ENCODE measurements around the gene SCRT2. TPM values are rescaled to one million over a fixed set of nuclear protein-coding genes. Genes with fewer than 3 reads are reported as not detected.
"Not testable (repeated sequence)": the region's sequence is repeated elsewhere in the genome, so short reads cannot be mapped to it uniquely, and the experiment has no call there.

Gene SCRT2
- total RNA-seq, 1 experiment from 2014 or later: not detected

DNA sequence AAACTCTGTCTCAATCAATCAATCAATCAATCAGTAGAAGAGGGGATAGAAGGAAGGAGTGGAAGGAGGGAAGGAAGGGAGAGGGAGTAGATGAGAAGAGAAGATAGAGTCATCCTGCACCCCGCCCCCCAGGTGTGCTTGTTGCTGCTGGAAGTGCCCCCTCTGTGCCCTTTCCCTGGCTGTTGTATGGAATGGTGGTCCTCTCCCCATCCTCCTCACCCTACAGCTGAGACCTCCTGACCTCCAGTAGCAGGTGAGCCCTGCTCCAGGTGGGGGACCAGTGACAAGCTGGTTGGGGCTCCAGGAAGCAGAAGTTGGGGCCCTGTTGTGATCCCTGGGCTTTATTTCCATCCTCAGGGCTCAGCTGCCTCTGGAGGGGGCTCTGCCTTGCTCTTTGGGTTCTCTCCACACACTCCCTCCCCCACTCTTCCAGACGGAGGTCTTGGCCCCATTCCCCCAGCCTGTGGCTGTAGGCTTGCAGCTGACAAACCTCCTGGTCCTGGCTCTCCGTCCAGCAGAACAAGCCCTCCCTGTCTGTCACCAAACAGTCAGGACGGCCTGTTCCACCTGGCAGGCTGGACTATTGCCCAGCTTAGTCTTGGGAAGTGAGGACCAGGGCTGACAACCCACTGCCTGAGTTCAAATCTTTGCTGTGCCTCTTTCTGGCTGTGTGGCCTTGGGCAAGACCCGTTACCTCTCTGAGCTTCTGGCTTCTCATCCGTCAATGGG lies 26.0 kb upstream of the SCRT2 start:
- no peak for DNase-seq (ENCODE audit: low read depth)

- DNase-seq (ENCODE audit: low read depth): no peak
These were observed 24.3 kb upstream of the SCRT2 start for GRCh38 chr20:699811-700338.

DNA sequence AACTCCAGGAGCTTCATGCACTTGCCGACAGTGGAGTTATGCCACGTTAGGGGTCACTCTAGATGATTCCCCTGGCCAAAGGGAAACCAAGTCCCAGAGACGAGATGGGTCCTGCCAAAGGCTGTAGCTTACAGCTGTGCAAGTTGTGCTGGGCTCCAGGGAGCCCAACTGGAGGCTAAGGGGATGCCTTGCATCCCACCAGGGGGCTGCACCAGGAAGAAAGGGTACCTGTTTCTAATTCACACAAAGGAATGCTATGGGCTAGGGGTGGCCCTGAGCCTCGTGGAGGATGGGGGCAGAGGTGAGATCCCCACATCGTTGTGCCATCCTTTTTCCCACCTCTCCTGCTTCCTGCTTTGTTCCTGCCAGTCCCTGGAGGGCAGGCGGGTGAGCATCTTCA lies 23.7 kb upstream of the SCRT2 start:
- DNase-seq (ENCODE audit: low read depth): no peak

DNA sequence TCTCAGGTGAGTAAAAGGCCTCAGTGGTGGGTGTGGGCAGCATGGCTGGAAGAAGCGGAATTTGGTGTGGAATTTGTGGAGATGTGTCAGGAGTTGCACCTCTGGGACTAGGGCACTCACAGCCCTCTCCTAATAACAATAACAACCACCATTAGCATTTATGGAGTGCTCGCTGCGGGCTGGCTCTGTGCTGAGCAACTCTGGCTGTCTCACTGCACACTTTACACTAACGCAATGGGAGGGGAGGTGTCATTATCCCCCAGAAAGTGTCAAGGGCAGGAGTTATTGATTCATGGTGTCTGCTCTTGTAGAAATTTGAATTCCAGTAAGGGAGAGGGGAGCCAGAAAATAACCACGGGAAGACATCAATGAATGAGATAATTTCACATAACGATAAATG lies 22.7 kb upstream of the SCRT2 start:
- no peak for DNase-seq (ENCODE audit: low read depth)

GRCh38 chr20:697826-698225 lies 22.2 kb upstream of the SCRT2 start:
- DNase-seq (ENCODE audit: low read depth): no peak

- DNase-seq (ENCODE audit: low read depth): no peak
These were observed 19.7 kb upstream of the SCRT2 start for GRCh38 chr20:695165-695866.

- no peak for DNase-seq (ENCODE audit: low read depth)
These were observed 18.9 kb upstream of the SCRT2 start for GRCh38 chr20:694496-694895.

DNA sequence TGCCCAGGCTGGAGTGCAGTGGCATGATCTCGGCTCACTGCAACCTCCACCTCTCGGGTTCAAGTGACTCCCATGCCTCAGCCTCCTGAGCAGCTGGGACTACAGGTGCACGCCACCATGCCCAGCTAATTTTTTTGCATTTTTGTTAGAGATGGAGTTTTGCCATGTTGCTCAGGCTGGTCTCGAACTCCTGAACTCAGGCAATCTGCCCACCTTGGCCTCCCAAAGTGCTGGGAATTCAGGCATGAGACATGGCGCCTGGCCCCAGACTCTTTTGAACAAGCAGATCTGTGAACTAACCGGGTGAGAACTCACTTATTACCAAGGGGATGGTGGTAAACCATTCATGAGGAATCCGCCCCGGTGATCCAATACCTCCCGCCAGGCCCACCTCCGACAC lies 18.2 kb upstream of the SCRT2 start:
- DNase-seq (ENCODE audit: low read depth): not testable (repeated sequence)

- no peak for DNase-seq (ENCODE audit: low read depth)
These were observed 16.4 kb upstream of the SCRT2 start for GRCh38 chr20:692044-692443.

DNA sequence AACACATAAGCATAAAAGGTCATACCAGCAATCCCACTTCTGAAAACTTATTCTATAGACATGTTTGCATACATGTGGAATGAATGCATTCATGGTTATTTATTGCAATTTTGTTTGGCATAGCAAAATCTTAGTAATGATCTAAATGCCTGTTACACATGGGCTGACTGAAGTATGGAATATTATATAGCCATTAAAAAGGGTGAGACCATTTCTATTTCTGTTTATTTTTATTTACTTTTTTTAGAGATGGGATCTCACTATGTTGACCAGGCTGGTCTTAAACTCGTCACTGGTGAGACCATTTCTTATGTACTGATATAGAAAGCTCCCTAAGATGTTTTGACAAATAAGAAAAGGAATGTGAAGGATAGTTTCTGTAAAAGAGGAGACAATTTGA lies 14.3 kb upstream of the SCRT2 start:
- DNase-seq (ENCODE audit: low read depth): no peak

DNA sequence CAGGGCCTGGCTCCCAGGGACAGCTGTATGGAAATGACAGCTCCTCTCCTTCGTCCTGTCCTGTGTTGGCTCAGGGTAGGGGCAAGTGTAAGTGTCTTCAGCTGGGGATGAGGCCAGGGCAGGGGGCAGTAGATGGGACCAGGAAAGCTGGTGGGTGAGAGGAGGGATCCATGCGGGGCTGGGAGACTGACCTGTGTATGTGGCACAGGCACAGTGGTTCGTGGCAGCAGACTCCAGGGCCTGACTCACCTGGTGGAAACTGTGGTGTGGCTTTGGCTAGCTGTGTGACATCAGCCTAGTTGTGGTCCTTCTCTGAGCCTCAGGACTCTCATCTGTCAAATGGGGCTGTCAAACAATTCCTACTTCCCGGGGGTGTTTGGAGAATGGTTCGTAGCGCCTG lies 13.7 kb upstream of the SCRT2 start:
- no peak for DNase-seq (ENCODE audit: low read depth)

GRCh38 chr20:688809-689212 lies 13.2 kb upstream of the SCRT2 start:
- peak; percentile 2 for DNase-seq (ENCODE audit: low read depth)

- no peak for DNase-seq (ENCODE audit: low read depth)
These were observed 12.0 kb upstream of the SCRT2 start for GRCh38 chr20:687468-688203.

- no peak for DNase-seq (ENCODE audit: low read depth)
These were observed 9.2 kb upstream of the SCRT2 start for GRCh38 chr20:684676-685319.

- DNase-seq (ENCODE audit: low read depth): no peak
These were observed 6.5 kb upstream of the SCRT2 start for GRCh38 chr20:682123-682522.

GRCh38 chr20:680638-681187 lies 5.1 kb upstream of the SCRT2 start:
- DNase-seq (ENCODE audit: low read depth): no peak

GRCh38 chr20:677957-678356 lies 2.4 kb upstream of the SCRT2 start:
- no peak for DNase-seq (ENCODE audit: low read depth)

DNA sequence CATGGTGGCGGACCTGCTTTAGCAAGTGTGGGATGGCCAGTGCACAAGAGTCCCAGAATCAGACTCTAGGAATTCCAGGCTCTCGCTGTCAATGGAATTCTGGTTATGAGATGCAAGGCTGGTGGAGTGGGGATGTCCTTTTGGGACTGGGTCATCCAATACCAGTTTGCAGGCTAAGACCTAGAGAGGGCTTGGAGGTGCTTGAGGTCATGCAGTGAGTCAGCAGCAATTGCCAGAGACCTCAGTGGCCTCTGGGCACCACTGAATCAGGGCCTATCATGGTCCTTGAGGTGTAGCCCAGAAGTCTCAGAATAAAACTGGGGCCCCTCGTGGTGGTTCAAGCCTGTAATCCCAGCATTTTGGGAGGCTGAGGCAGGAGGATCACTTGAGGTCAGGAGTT lies 1.4 kb upstream of the SCRT2 start:
- no peak for DNase-seq (ENCODE audit: low read depth)

DNA sequence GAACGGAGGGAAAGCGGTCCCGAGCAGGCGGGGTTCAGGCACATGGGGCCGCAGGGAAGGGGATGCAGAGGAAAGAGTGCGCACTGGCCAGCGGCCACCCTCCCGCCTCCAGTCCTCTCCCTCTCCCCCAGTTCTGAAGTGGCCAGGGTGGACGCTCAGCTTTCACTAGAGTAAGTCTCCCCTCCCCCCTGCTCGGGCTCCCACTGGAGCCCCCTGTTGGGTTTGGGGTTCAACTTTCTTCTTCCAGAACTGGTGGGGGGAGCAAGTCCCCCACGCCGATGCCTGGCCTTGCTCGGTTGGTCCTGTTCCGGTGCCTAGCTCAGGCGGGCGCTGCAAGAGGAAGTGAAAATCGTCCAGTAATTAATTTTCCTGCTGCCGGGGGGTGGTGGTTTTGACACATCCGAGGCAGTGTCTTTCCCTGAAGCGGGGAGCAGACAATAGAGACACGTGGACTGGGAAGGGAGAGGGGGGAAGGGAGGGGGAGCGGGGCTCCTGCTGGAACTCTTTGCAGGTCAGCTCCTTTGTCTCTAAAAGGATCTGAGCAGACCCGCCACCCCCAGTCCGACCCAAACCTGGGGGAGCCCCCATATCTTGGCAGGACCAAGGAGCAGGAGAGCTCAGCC lies 824 bp upstream of the SCRT2 start:
- DNase-seq (ENCODE audit: low read depth): no peak

GRCh38 chr20:675033-675452 lies 559 bp downstream of the SCRT2 start:
- DNase-seq (ENCODE audit: low read depth): no peak

GRCh38 chr20:673603-674001 lies 2.0 kb downstream of the SCRT2 start:
- DNase-seq (ENCODE audit: low read depth): no peak
